ENCODE data around the gene MATR3.

GRCh38 chr5:139295346-139296057, 2.0 kb downstream of the MATR3 start:
- TF ChIP-seq POLR2A (IDR thresholded peaks at IDR 0.05) (no peak), CTCF (IDR thresholded peaks at IDR 0.05) (no peak)
